LNCaP clone FGC (cell line): ENCODE results near the gene GHRHR.

ENCODE experiments used
- DNase-seq: peaks from one replicate; pipeline ENCODE4 v3.0.0-alpha.2; 2011; ENCODE audit warnings: low read depth
- H3K4me3 ChIP-seq: 2 replicates; pipeline ENCODE4 v1.5.1; 2011; ENCODE audit warnings: mild to moderate bottlenecking, low read depth, low read length, control low read depth
- CTCF ChIP-seq: IDR thresholded peaks from 2 replicates; pipeline ENCODE4 v1.5.1; 2012; ENCODE audit warnings: mild to moderate bottlenecking; ENCODE audit not compliant: control insufficient read depth, insufficient read depth; ENCODE audit errors: extremely low read depth

GHRHR gene

GRCh38 chr7:30970594-30971094, 6.9 kb downstream of the GHRHR start:
- peak; percentile 88 for DNase-seq
- no peak for TF ChIP-seq CTCF
- no peak overlapping the region for H3K4me3 ChIP-seq

DNA sequence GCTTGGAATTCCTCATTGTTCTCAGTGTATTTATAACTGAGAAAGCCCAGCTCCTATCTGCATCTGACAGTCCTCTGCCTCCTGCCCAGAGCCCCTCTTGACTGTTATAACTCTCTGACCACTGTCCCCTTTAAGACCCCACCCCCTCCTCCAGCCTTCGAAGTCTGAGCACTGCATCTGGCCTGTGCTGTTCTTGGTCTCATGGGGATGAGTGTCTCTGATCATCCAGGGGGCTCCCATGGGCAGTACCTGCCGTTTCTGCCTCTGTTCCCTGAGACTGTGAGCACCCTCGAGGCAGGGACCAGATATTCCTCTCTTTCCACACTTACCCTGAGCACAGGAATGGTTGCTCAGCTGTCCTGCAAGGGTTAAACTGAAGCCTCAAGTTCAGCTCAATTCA, 7.7 kb downstream of the GHRHR start:
- no peak for TF ChIP-seq CTCF
- no peak overlapping the region for H3K4me3 ChIP-seq
- DNase-seq = no peak

DNA sequence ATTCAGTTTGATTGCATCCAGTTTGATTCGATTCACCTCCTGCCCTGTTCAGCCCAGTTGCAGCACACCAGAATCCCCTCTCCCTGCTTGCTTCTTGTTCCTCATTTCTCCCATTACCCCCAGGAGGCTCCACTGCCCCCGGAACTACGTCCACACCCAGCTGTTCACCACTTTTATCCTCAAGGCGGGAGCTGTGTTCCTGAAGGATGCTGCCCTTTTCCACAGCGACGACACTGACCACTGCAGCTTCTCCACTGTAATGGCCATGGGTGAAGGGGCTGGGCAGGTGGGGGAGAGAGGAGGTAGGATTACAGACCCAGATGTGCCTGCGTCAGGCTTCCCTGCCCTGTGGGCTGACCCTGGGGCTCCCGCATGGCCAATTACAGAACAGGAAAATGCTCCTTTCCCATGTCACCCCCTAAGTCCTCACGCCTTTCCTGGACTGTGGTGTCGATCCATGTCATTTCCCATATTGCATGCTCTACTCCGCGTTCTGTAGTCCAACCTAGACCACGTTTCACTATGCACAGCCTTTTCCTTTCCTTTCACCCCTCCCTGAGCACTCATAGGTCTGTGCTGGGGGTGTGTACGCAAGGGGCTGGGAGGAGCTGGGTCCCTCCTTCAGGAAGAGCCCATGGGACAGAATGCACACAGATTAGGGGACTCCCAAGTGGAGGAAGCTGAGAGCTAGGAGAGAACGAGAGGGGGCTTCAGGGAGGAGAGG, 8.2 kb downstream of the GHRHR start:
- H3K4me3 ChIP-seq = no peak overlapping the region
- no peak for TF ChIP-seq CTCF
- no peak for DNase-seq

DNA sequence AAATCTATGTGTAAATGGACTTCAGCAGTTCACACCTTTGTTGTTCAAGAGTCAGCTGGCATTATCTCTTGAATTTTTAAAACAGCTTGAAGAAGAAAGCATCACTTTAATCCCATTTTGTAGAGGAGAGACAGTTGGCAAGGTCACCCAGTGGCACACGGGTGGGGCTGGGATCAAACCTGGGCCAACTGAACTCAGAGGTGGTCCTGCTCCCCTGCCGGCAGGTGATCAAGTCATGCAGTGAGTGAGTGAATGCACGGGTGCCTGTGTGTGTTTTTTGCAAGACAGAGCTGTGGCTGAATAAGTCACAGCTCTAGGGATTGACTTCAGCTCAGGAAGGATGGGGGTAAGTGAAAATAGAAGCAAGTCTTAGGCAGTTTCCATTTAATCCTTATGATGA, 9.5 kb downstream of the GHRHR start:
- TF ChIP-seq CTCF = no peak

GRCh38 chr7:30973791-30974604, 10.2 kb downstream of the GHRHR start:
- TF ChIP-seq CTCF = no peak
- no peak for DNase-seq
- H3K4me3 ChIP-seq = no peak overlapping the region

More for the DNA sequence above, 9.5 kb downstream of the GHRHR start:
- no peak for DNase-seq
- H3K4me3 ChIP-seq = no peak overlapping the region

GRCh38 chr7:30974605-30975255, 11.0 kb downstream of the GHRHR start:
- H3K4me3 ChIP-seq = no peak overlapping the region
- peak; percentile 14 for DNase-seq
- TF ChIP-seq CTCF = peak; percentile 79
